PC-9 (cell line): Measurements from ENCODE around the gene CHRNG. TPM values are rescaled to one million over a fixed set of nuclear protein-coding genes. Genes with fewer than 3 reads are reported as not detected.

Source experiments
- BruUV-seq: library from RNA; stranded (reverse); fragments of 400-500 nt; replicated peaks from 2 replicates; lab custom pipeline; 2021; lab: Mats Ljungman, UMichigan
- CTCF ChIA-PET: fragments of 300-600 bp; sonication (Branson Sonifier 250); formaldehyde crosslinking; loops from one replicate; lab custom pipeline; 2022; ENCODE audit warnings: antibody characterized with exemption; lab: Charles Lee
- POLR2A ChIA-PET: fragments of 300-600 bp; sonication (Branson Sonifier 250); formaldehyde crosslinking; loops from one replicate; lab custom pipeline; 2022; ENCODE audit warnings: antibody characterized with exemption; ENCODE audit not compliant: unreplicated experiment; lab: Charles Lee
- DNase-seq, 2 experiments: peaks; one replicate each; pipeline versions ENCODE4 v3.0.0 to v3.0.0-alpha.2; 2015 to 2022; ENCODE audit warnings: mixed read lengths in 1 of 2
- H2AFZ ChIP-seq: fragments of 200-600 bp; sonication (generic); 2 replicates; pipeline ENCODE4 v1.8.1; 2017; ENCODE audit warnings: antibody characterized with exemption
- H3F3A ChIP-seq: fragments of 200-600 bp; sonication (generic); 2 replicates; pipeline ENCODE4 v1.8.1; 2017; ENCODE audit warnings: antibody characterized with exemption, mild to moderate bottlenecking, low read depth; ENCODE audit not compliant: insufficient read depth
- H3K27ac ChIP-seq: fragments of 200-600 bp; sonication (generic); 2 replicates; pipeline ENCODE4 v1.6.1; 2016; ENCODE audit warnings: mixed run types
- H3K27me3 ChIP-seq: fragments of 200-600 bp; sonication (generic); 2 replicates; pipeline ENCODE4 v1.6.1; 2016; ENCODE audit warnings: low read depth, mixed run types; ENCODE audit not compliant: insufficient read depth
- H3K36me3 ChIP-seq: fragments of 200-600 bp; sonication (generic); 2 replicates; pipeline ENCODE4 v1.6.1; 2016; ENCODE audit warnings: low read depth, mixed run types
- H3K4me1 ChIP-seq: fragments of 200-600 bp; sonication (generic); replicated peaks from 2 replicates; pipeline ENCODE4 v1.6.1; 2016; ENCODE audit warnings: mixed run types; ENCODE audit not compliant: insufficient read depth
- H3K4me2 ChIP-seq: fragments of 200-600 bp; sonication (generic); 2 replicates; pipeline ENCODE4 v1.6.1; 2017; ENCODE audit warnings: mixed run types
- H3K4me3 ChIP-seq: fragments of 200-600 bp; sonication (generic); 2 replicates; pipeline ENCODE4 v1.6.1; 2016; ENCODE audit warnings: mixed run types
- H3K79me2 ChIP-seq: fragments of 200-600 bp; sonication (generic); 2 replicates; pipeline ENCODE4 v1.6.1; 2017; ENCODE audit warnings: low read depth, mixed run types
- H3K9me2 ChIP-seq: fragments of 200-600 bp; sonication (generic); 2 replicates; pipeline ENCODE4 v1.8.1; 2017; ENCODE audit warnings: mild to moderate bottlenecking; ENCODE audit not compliant: insufficient read depth
- H3K9me3 ChIP-seq: fragments of 200-600 bp; sonication (generic); 2 replicates; pipeline ENCODE4 v1.8.1; 2016; ENCODE audit warnings: low read depth; ENCODE audit not compliant: insufficient read depth
- H4K20me1 ChIP-seq: fragments of 200-600 bp; sonication (generic); 2 replicates; pipeline ENCODE4 v1.8.1; 2017; ENCODE audit not compliant: insufficient read depth
- CTCF ChIP-seq: fragments of 200-600 bp; sonication (generic); conservative IDR thresholded peaks from 2 replicates; pipeline ENCODE4 v1.6.1; 2017; ENCODE audit warnings: mixed run types, antibody characterized with exemption, mild to moderate bottlenecking, moderate library complexity
- EZH2 ChIP-seq: fragments of 200-600 bp; sonication (generic); IDR thresholded peaks from 2 replicates; pipeline ENCODE4 v1.8.0; 2017; ENCODE audit warnings: antibody characterized with exemption, low read depth
- intact Hi-C: fragments of 100-400 bp; cut with micrococcal nuclease; formaldehyde crosslinking; loops from one replicate; pipeline ENCODE4 v1.10.0; 2022; ENCODE audit not compliant: unreplicated experiment
- total RNA-seq: library from RNA; stranded (reverse); gene quantifications from 2 replicates; pipeline ENCODE4 v1.2.3, GENCODE V29; 2021

CHRNG gene
- total RNA-seq, 1 experiment from 2014 or later, result not detected

GRCh38 chr2:232550354-232551249 is 11.1 kb downstream of the CHRNG start, which contains the start of the genes EIF4E2 and TIGD1:
Gene EIF4E2, plus strand, starts transcription at chr2:232550689. Its CDS starts 36 bp downstream, at chr2:232550725.
Gene TIGD1, minus strand, starts transcription at chr2:232550557. Its CDS starts 675 bp downstream, at chr2:232549882.
- peak within 1 kb of the TSS; percentile 89 for H3K27ac ChIP-seq
- H3K27me3 ChIP-seq, result no peaks in the 10 kb centered on the region
- ChIA-PET CTCF (no interaction called here), POLR2A (interaction anchor here (0.6 to 1.0 kb wide), 5 partner anchors 17 to 1439 kb away, joined by 3 to 9 read pairs (median 5); no protein-coding TSS in a partner anchor)
- no peaks in the 10 kb centered on the region for H3K9me3 ChIP-seq
- peaks cover 27% of the 10 kb centered on the region; the same call in 1 of the 2 replicates for H4K20me1 ChIP-seq
- peak within 1 kb of the TSS; percentile 87 for H3K4me3 ChIP-seq
- H3K36me3 ChIP-seq, result peaks cover 3% of the 10 kb centered on the region; the same call in 1 of the 2 replicates
- peaks cover 13% of the 10 kb centered on the region for H3K4me1 ChIP-seq
- peaks cover 87% of the 10 kb centered on the region for H3K79me2 ChIP-seq
- H3F3A ChIP-seq, result no peaks in the 10 kb centered on the region; the same call in 1 of the 2 replicates
- H3K9me2 ChIP-seq, result no peaks in the 10 kb centered on the region
- no TSS peak for BruUV-seq
- H3K4me2 ChIP-seq, result peak within 1 kb of the TSS; percentile 92
- DNase-seq, result peak; percentile 81 to 95
- no peak; the same call in 1 of the 2 replicates for TF ChIP-seq CTCF
- no peak for TF ChIP-seq EZH2
- intact Hi-C loops, result loop anchor here (2.0 to 5.0 kb wide), 2 partner anchors 42 to 702 kb away; partner anchors contain the start of gene ATG16L1
- H2AFZ ChIP-seq, result peak within 1 kb of the TSS; percentile 97

DNA sequence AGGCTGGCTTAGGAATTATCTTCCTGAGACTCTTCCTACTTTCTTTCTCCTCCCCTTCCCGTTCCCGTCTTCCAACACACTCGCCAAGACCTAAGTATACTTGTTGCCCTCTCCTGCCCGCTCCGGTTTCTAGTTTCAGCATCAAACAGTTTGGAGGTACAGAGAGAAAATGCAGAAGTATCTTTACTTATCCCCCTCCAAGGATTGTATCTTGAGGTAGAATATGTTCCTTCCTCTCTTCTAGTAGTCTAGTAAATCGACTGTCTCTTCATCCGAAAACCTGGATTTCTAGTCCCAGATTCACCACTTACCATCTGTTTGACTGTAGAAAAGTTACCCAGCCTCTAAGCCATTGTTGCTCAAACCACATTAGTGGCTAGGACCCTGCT is 11.8 kb downstream of the CHRNG start:
- peaks cover 13% of the 10 kb centered on the region for H3K4me1 ChIP-seq
- POLR2A ChIA-PET, result interaction anchor here (0.6 to 1.0 kb wide), 2 partner anchors 138 to 878 kb away, joined by 5 to 7 read pairs; no protein-coding TSS in a partner anchor
- intact Hi-C loops, result loop anchor here (2.0 to 5.0 kb wide), 2 partner anchors 42 to 701 kb away; partner anchors contain the start of gene ATG16L1
- peak overlapping the region; percentile 91 for H3K4me2 ChIP-seq
- H4K20me1 ChIP-seq, result peaks cover 33% of the 10 kb centered on the region
- H3K79me2 ChIP-seq, result peaks cover 87% of the 10 kb centered on the region
- peaks cover 3% of the 10 kb centered on the region; the same call in 1 of the 2 replicates for H3K36me3 ChIP-seq
- H3K9me2 ChIP-seq, result no peaks in the 10 kb centered on the region
- no peaks in the 10 kb centered on the region for H3K9me3 ChIP-seq
- no peak for TF ChIP-seq CTCF
- no peak for TF ChIP-seq EZH2
- peak overlapping the region; percentile 89 for H3K27ac ChIP-seq
- CTCF ChIA-PET, result interaction anchor here (0.6 kb wide), 1 partner anchor 149 kb away, joined by 9 read pairs; no protein-coding TSS in a partner anchor
- peak overlapping the region; percentile 97 for H2AFZ ChIP-seq
- H3K4me3 ChIP-seq, result peak overlapping the region; percentile 87
- DNase-seq, result no peak
- H3K27me3 ChIP-seq, result no peaks in the 10 kb centered on the region
- BruUV-seq, result TSS peak; percentile 32
- H3F3A ChIP-seq, result no peaks in the 10 kb centered on the region; the same call in 1 of the 2 replicates

DNA sequence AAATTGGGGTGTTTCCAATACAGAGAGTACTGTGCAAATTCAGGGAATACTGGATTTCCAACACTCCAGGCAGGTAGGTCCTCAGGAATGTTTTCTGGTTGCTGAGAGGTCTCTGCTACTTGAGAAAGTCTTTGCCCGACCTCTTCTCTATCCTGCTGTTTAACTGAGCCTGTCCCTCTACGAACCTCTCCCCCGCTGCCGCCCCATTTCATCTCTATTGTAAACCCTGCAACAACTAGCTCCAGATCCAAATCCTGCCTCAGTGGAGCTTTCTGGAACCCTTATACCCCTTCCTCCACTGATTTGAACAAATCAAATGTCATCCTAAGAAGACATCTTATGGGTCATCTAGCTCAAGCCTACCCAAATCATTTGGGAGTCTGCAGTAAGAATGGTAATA is 12.3 kb downstream of the CHRNG start:
- no TSS peak for BruUV-seq
- Histone ChIP-seq H3K4me3 (peak overlapping the region; percentile 87), H3K27me3 (no peaks in the 10 kb centered on the region), H3K79me2 (peaks cover 82% of the 10 kb centered on the region), H4K20me1 (peaks cover 34% of the 10 kb centered on the region), H3K36me3 (peaks cover 3% of the 10 kb centered on the region; the same call in 1 of the 2 replicates), H3F3A (no peaks in the 10 kb centered on the region; the same call in 1 of the 2 replicates), H3K9me3 (no peaks in the 10 kb centered on the region), H3K4me2 (peak overlapping the region; percentile 91), H3K27ac (no peak overlapping the region), H3K9me2 (no peaks in the 10 kb centered on the region), H3K4me1 (peaks cover 13% of the 10 kb centered on the region), H2AFZ (no peak overlapping the region)
- ChIA-PET CTCF (interaction anchor here (0.6 kb wide), 1 partner anchor 149 kb away, joined by 9 read pairs; no protein-coding TSS in a partner anchor), POLR2A (no interaction called here)
- TF ChIP-seq EZH2 (no peak), CTCF (no peak)
- DNase-seq, result no peak
- intact Hi-C loops, result loop anchor here (2.0 to 5.0 kb wide), 2 partner anchors 41 to 701 kb away; partner anchors contain the start of gene ATG16L1
